ENCODE data around the gene ASIC2. TPM values are rescaled to one million over a fixed set of nuclear protein-coding genes. Genes with fewer than 3 reads are reported as not detected.

The ASIC2 gene
- total RNA-seq, 1 experiment from 2014 or later = 0.11 TPM

DNA sequence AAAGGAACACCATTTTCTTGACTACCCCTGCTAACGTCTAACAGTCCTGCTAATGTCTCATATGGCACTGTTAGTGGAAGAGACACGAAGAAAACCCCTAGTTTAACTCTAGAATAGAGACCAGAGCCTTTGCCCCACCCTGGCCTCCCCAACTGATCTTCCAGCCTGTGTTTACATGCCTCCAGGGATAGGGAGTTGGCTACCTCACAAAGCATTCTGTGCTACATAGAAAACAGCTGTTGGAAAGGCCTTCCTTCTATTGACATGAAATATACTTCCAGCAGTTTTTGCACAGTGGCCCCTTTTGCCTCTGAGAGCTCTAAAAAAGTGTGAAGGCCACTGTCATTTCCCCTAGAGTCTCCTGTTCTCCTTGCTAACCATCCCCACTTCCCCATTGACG lies 73.1 kb downstream of the ASIC2 start:
- Histone ChIP-seq H3K79me2 (ENCODE audit: low read length) (no peaks in the 10 kb centered on the region), H3K4me2 (ENCODE audit: low read length) (no peak overlapping the region), H3K36me3 (ENCODE audit: low read depth, low read length) (no peaks in the 10 kb centered on the region), H4K20me1 (ENCODE audit: low read length) (no peaks in the 10 kb centered on the region), H2AFZ (ENCODE audit: low read length) (no peak overlapping the region), H3K9ac (ENCODE audit: low read length) (no peak overlapping the region), H3F3A (ENCODE audit: low read length, unreplicated experiment) (no peaks in the 10 kb centered on the region), H3K9me3 (ENCODE audit: low read length) (no peaks in the 10 kb centered on the region), H3K27ac (ENCODE audit: low read length) (no peak overlapping the region), H3K27me3 (ENCODE audit: low read length) (0 out of 2 replicates have a peak, but pooled peaks cover 4% of the 10 kb centered on the region), H3K4me1 (ENCODE audit: insufficient read depth, low read length) (no peaks in the 10 kb centered on the region), H3K9me2 (replicated peaks; ENCODE audit: low read length) (no peaks in the 10 kb centered on the region), H3K4me3 (ENCODE audit: low read length) (no peak overlapping the region)
- ChIA-PET CTCF (no interaction called here), POLR2A (ENCODE audit: unreplicated experiment) (no interaction called here)
- ATAC-seq (no peak), DNase-seq (no peak)
- BruUV-seq (replicated peaks) = no TSS peak
- intact Hi-C loops (cut with micrococcal nuclease) = no loop called here
- no peak for TF ChIP-seq EZH2 (IDR thresholded peaks at IDR 0.05; ENCODE audit: low read length, unreplicated experiment)
- no peak for TF ChIP-seq CTCF (conservative IDR thresholded peaks at IDR 0.05; ENCODE audit: low read depth, low read length)
- no peak for TF ChIP-seq EZH2phosphoT487 (IDR thresholded peaks at IDR 0.05; ENCODE audit: borderline replicate concordance, low read length)

DNA sequence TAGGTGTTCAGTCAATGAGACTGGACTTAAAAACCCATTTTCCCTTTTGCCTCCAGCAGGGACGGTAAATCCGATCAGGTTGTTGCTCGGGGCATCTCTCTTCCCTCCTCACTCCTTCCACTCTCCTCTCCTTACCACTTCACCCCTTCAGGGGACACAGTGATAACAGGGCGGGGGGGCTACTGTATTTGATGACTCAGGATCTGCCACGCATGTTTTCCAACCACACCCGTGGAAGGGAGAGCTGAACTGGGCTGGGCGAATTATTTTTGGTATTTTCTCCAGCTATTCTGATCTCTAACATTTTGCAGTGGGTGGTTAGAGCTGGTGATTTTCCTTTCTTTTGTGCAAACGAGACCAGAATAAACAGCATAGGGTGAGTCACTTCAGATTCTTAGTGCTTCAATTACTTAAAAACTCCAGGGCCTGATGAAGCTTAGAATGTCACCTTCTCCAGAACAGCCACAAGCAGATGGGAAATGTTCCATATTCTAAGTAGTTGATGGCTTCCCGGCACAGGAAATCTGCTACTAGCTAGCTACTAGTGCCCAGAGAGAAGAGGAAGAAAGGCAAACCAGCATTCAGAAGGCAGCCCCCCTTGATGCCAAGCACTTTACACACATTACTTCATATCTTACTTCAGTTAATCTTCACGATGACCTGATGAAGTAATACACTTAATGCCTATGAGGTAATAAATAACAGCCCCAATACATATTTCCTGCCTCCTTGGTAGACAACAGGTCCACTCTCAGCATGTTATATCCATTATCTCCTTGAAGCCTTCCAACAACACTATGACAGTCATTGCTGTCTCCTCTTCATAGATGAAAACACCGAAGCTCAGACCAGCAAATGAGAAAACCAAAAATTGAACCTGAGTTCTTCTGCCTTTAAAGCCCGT lies 74.1 kb downstream of the ASIC2 start:
- DNase-seq = no peak
- no peak for ATAC-seq
- no peak overlapping the region for H3K4me3 ChIP-seq (ENCODE audit: low read length)
- H3F3A ChIP-seq (ENCODE audit: low read length, unreplicated experiment) = no peaks in the 10 kb centered on the region
- H3K4me1 ChIP-seq (ENCODE audit: insufficient read depth, low read length) = no peaks in the 10 kb centered on the region
- no peaks in the 10 kb centered on the region for H3K9me3 ChIP-seq (ENCODE audit: low read length)
- no peak overlapping the region for H3K9ac ChIP-seq (ENCODE audit: low read length)
- no peaks in the 10 kb centered on the region for H3K79me2 ChIP-seq (ENCODE audit: low read length)
- no peak overlapping the region for H2AFZ ChIP-seq (ENCODE audit: low read length)
- POLR2A ChIA-PET (ENCODE audit: unreplicated experiment) = no interaction called here
- no peaks in the 10 kb centered on the region for H3K36me3 ChIP-seq (ENCODE audit: low read depth, low read length)
- H3K27me3 ChIP-seq (ENCODE audit: low read length) = 0 out of 2 replicates have a peak, but pooled peaks cover 4% of the 10 kb centered on the region
- intact Hi-C loops (cut with micrococcal nuclease) = no loop called here
- TF ChIP-seq EZH2phosphoT487 (IDR thresholded peaks at IDR 0.05; ENCODE audit: borderline replicate concordance, low read length) = no peak
- no peak for TF ChIP-seq CTCF (conservative IDR thresholded peaks at IDR 0.05; ENCODE audit: low read depth, low read length)
- no peak for TF ChIP-seq EZH2 (IDR thresholded peaks at IDR 0.05; ENCODE audit: low read length, unreplicated experiment)
- no TSS peak for BruUV-seq (replicated peaks)
- no peaks in the 10 kb centered on the region for H4K20me1 ChIP-seq (ENCODE audit: low read length)
- CTCF ChIA-PET = no interaction called here
- H3K9me2 ChIP-seq (replicated peaks; ENCODE audit: low read length) = no peaks in the 10 kb centered on the region
- H3K4me2 ChIP-seq (ENCODE audit: low read length) = no peak overlapping the region
- no peak overlapping the region for H3K27ac ChIP-seq (ENCODE audit: low read length)

DNA sequence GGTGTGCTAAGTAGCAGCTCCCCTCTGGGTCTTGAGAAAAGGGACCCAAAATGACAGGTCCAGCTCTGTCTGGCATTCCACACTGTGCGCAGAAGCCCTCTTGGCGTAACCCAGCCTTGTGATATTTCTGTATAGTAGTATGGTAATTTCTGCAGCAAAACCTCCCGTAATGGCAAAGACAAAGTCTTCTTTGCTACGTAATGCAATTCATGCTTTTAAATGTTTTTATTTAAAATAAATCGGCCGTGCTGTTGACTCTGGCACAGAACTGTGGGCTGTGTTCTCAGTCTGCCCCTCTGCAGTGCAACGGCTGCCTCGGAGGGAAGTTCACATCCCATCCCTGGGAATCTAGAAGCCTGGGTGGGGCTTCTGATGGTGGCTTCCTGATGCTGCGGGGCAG lies 75.2 kb downstream of the ASIC2 start:
- Histone ChIP-seq H3K4me3 (ENCODE audit: low read length) (no peak overlapping the region), H3K4me2 (ENCODE audit: low read length) (no peak overlapping the region), H3F3A (ENCODE audit: low read length, unreplicated experiment) (no peaks in the 10 kb centered on the region), H3K79me2 (ENCODE audit: low read length) (no peaks in the 10 kb centered on the region), H2AFZ (ENCODE audit: low read length) (no peak overlapping the region), H3K9ac (ENCODE audit: low read length) (no peak overlapping the region), H3K27me3 (ENCODE audit: low read length) (peaks cover 6% of the 10 kb centered on the region; the same call in 1 of the 2 replicates), H3K36me3 (ENCODE audit: low read depth, low read length) (no peaks in the 10 kb centered on the region), H3K27ac (ENCODE audit: low read length) (no peak overlapping the region), H3K9me2 (replicated peaks; ENCODE audit: low read length) (no peaks in the 10 kb centered on the region), H3K4me1 (ENCODE audit: insufficient read depth, low read length) (no peaks in the 10 kb centered on the region), H3K9me3 (ENCODE audit: low read length) (no peaks in the 10 kb centered on the region), H4K20me1 (ENCODE audit: low read length) (no peaks in the 10 kb centered on the region)
- CTCF ChIA-PET = no interaction called here
- no TSS peak for BruUV-seq (replicated peaks)
- intact Hi-C loops (cut with micrococcal nuclease) = no loop called here
- no peak for DNase-seq
- POLR2A ChIA-PET (ENCODE audit: unreplicated experiment) = no interaction called here
- TF ChIP-seq CTCF (conservative IDR thresholded peaks at IDR 0.05; ENCODE audit: low read depth, low read length) = no peak
- no peak for TF ChIP-seq EZH2 (IDR thresholded peaks at IDR 0.05; ENCODE audit: low read length, unreplicated experiment)
- no peak for TF ChIP-seq EZH2phosphoT487 (IDR thresholded peaks at IDR 0.05; ENCODE audit: borderline replicate concordance, low read length)
- ATAC-seq = no peak
